GM23338 (cell line): Measurements from ENCODE around the gene COL25A1.

Experiments
- CREB1 ChIP-seq: fragments of 250-450 bp; sonication (Bioruptor Pico); IDR thresholded peaks from 2 replicates; pipeline ENCODE4 v1.5.0; 2020; ENCODE audit warnings: low read depth, mild to moderate bottlenecking, moderate library complexity
- EZH2 ChIP-seq: fragments of 200-600 bp; sonication (generic); IDR thresholded peaks from one replicate; pipeline ENCODE4 v1.8.0; 2017; ENCODE audit warnings: antibody characterized with exemption, mild to moderate bottlenecking, low read depth; ENCODE audit not compliant: unreplicated experiment
- EZH2phosphoT487 ChIP-seq: fragments of 200-600 bp; sonication (generic); IDR thresholded peaks from one replicate; pipeline ENCODE4 v1.8.1; 2018; ENCODE audit warnings: antibody characterized with exemption; ENCODE audit not compliant: unreplicated experiment
- JUNB ChIP-seq: IDR thresholded peaks from one replicate; pipeline ENCODE4 v1.6.1; 2016; ENCODE audit warnings: antibody characterized with exemption; ENCODE audit not compliant: unreplicated experiment
- POLR2AphosphoS5 ChIP-seq: IDR thresholded peaks from 2 replicates; pipeline ENCODE4 v1.6.1; 2016; ENCODE audit warnings: antibody characterized with exemption, low read depth
- STAT1 ChIP-seq: IDR thresholded peaks from one replicate; pipeline ENCODE4 v1.6.1; 2016; ENCODE audit warnings: antibody characterized with exemption; ENCODE audit not compliant: unreplicated experiment
- TF ChIP-seq, protein P1 (sequence below), 2 experiments: fragments of 200-600 bp in 1 of 2; sonication (generic) in 1 of 2; conservative IDR thresholded peaks; 2 replicates each; pipeline versions ENCODE4 v1.5.1 to v1.6.1; 2016 to 2017; ENCODE audit warnings: antibody characterized with exemption in 2 of 2, low read depth in 2 of 2, mild to moderate bottlenecking in 2 of 2, moderate library complexity in 1 of 2
- TF ChIP-seq, protein P2 (sequence below): IDR thresholded peaks from one replicate; pipeline ENCODE4 v1.6.1; 2018; ENCODE audit warnings: antibody characterized with exemption; ENCODE audit not compliant: unreplicated experiment
- TF ChIP-seq, protein P3 (sequence below): IDR thresholded peaks from 2 replicates; pipeline ENCODE4 v1.6.1; 2016; ENCODE audit warnings: antibody characterized with exemption

DNA sequence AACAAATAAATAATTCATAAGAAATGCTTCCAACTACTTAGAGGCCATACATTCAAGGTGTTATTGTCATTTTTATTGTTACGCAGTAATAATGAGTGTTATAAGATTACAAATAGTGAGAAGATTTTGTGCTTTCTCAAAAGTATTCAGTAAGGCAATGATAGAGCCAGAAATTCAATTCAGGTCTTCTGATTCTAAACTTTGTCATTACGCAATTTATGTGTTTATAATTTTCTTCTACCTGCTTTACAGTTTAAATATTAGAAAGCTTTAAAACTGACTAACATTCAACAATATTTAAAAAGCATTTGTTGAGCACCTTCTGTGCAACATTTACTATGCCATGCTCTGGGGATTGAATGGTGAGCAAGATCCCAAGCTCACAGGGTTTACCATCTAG lies 356.2 kb downstream of the COL25A1 start:
- TF ChIP-seq, protein P1, sequence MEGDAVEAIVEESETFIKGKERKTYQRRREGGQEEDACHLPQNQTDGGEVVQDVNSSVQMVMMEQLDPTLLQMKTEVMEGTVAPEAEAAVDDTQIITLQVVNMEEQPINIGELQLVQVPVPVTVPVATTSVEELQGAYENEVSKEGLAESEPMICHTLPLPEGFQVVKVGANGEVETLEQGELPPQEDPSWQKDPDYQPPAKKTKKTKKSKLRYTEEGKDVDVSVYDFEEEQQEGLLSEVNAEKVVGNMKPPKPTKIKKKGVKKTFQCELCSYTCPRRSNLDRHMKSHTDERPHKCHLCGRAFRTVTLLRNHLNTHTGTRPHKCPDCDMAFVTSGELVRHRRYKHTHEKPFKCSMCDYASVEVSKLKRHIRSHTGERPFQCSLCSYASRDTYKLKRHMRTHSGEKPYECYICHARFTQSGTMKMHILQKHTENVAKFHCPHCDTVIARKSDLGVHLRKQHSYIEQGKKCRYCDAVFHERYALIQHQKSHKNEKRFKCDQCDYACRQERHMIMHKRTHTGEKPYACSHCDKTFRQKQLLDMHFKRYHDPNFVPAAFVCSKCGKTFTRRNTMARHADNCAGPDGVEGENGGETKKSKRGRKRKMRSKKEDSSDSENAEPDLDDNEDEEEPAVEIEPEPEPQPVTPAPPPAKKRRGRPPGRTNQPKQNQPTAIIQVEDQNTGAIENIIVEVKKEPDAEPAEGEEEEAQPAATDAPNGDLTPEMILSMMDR (conservative IDR thresholded peaks at IDR 0.05; ENCODE audit: low read depth in 2 of 2): no peak
- TF ChIP-seq, protein P2, sequence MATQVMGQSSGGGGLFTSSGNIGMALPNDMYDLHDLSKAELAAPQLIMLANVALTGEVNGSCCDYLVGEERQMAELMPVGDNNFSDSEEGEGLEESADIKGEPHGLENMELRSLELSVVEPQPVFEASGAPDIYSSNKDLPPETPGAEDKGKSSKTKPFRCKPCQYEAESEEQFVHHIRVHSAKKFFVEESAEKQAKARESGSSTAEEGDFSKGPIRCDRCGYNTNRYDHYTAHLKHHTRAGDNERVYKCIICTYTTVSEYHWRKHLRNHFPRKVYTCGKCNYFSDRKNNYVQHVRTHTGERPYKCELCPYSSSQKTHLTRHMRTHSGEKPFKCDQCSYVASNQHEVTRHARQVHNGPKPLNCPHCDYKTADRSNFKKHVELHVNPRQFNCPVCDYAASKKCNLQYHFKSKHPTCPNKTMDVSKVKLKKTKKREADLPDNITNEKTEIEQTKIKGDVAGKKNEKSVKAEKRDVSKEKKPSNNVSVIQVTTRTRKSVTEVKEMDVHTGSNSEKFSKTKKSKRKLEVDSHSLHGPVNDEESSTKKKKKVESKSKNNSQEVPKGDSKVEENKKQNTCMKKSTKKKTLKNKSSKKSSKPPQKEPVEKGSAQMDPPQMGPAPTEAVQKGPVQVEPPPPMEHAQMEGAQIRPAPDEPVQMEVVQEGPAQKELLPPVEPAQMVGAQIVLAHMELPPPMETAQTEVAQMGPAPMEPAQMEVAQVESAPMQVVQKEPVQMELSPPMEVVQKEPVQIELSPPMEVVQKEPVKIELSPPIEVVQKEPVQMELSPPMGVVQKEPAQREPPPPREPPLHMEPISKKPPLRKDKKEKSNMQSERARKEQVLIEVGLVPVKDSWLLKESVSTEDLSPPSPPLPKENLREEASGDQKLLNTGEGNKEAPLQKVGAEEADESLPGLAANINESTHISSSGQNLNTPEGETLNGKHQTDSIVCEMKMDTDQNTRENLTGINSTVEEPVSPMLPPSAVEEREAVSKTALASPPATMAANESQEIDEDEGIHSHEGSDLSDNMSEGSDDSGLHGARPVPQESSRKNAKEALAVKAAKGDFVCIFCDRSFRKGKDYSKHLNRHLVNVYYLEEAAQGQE: no peak
- TF ChIP-seq EZH2phosphoT487 (no peak), POLR2AphosphoS5 (no peak), EZH2 (no peak), CREB1 (CRISPR knock-in tag) (no peak), JUNB (no peak), STAT1 (no peak)
- TF ChIP-seq, protein P3, sequence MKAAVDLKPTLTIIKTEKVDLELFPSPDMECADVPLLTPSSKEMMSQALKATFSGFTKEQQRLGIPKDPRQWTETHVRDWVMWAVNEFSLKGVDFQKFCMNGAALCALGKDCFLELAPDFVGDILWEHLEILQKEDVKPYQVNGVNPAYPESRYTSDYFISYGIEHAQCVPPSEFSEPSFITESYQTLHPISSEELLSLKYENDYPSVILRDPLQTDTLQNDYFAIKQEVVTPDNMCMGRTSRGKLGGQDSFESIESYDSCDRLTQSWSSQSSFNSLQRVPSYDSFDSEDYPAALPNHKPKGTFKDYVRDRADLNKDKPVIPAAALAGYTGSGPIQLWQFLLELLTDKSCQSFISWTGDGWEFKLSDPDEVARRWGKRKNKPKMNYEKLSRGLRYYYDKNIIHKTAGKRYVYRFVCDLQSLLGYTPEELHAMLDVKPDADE: no peak
